PC-9 (cell line): ENCODE data around the gene FLT4.

ENCODE experiments used
- CTCF ChIP-seq: fragments of 200-600 bp; sonication (generic); conservative IDR thresholded peaks from 2 replicates; pipeline ENCODE4 v1.6.1; 2017; ENCODE audit warnings: mixed run types, antibody characterized with exemption, mild to moderate bottlenecking, moderate library complexity
- EZH2 ChIP-seq: fragments of 200-600 bp; sonication (generic); IDR thresholded peaks from 2 replicates; pipeline ENCODE4 v1.8.0; 2017; ENCODE audit warnings: antibody characterized with exemption, low read depth

GRCh38 chr5:180692429-180692828, 43.0 kb upstream of the FLT4 start:
- no peak for TF ChIP-seq CTCF
- TF ChIP-seq EZH2 = no peak
